Progenitor cell of endocrine pancreas (in vitro differentiated cells): ENCODE data around the gene OR4L1. TPM values are rescaled to one million over a fixed set of nuclear protein-coding genes. Genes with fewer than 3 reads are reported as not detected.

Experiments
- total RNA-seq: library from RNA; stranded (reverse); gene quantifications from 2 replicates; pipeline ENCODE4 v1.2.1, GENCODE V29; 2021

OR4L1 gene
- total RNA-seq, 1 donor from 2014 or later, result not detected

Other genes starting within 250 kb of the OR4L1 start
- gene OR4K2, start 184.9 kb upstream of the OR4L1 start, total RNA-seq, result not detected in 2 replicates
- not detected in 2 replicates for gene OR4K5, start 139.4 kb upstream of the OR4L1 start, total RNA-seq
- gene OR4K1, start 129.1 kb upstream of the OR4L1 start, total RNA-seq, result not detected in 2 replicates
- gene OR4K15, start 84.5 kb upstream of the OR4L1 start, total RNA-seq, result not detected in 2 replicates
- not detected in 2 replicates for gene OR4Q2, start 57.9 kb upstream of the OR4L1 start, total RNA-seq
- not detected in 2 replicates for gene OR4K14, start 40.7 kb upstream of the OR4L1 start, total RNA-seq
- not detected in 2 replicates for gene OR4K13, start 24.0 kb upstream of the OR4L1 start, total RNA-seq
- gene OR4K17, start 50.7 kb downstream of the OR4L1 start, total RNA-seq, result not detected in 2 replicates
- gene OR4N5, start 78.8 kb downstream of the OR4L1 start, total RNA-seq, result not detected in 2 replicates
- not detected in 2 replicates for gene OR11G2, start 130.9 kb downstream of the OR4L1 start, total RNA-seq
- not detected in 2 replicates for gene OR11H6, start 163.7 kb downstream of the OR4L1 start, total RNA-seq
- not detected in 2 replicates for gene OR11H7, start 168.9 kb downstream of the OR4L1 start, total RNA-seq
- gene OR11H4, start 179.2 kb downstream of the OR4L1 start, total RNA-seq, result not detected in 2 replicates
- 29.4 and 30.0 TPM in 2 replicates for gene TTC5, start 245.9 kb downstream of the OR4L1 start, total RNA-seq